K562 (cell line): ENCODE results near the gene LAMA5. TPM values are rescaled to one million over a fixed set of nuclear protein-coding genes. Genes with fewer than 3 reads are reported as not detected.

Experiments used
- ARHGAP35 ChIP-seq: fragments of 450-650 bp; IDR thresholded peaks from 2 replicates; pipeline ENCODE4 v1.6.1; 2018; ENCODE audit not compliant: partially characterized antibody
- ARID4B ChIP-seq: sonication (generic); formaldehyde crosslinking; IDR thresholded peaks from 2 replicates; pipeline ENCODE4 v1.8.0; 2022; ENCODE audit warnings: mild to moderate bottlenecking, missing genetic modification reagents
- ATF6 ChIP-seq: sonication (generic); formaldehyde crosslinking; IDR thresholded peaks from 2 replicates; pipeline ENCODE4 v1.4.0; 2020; ENCODE audit warnings: mild to moderate bottlenecking, missing genetic modification reagents
- E2F8 ChIP-seq: fragments of 450-650 bp; IDR thresholded peaks from 2 replicates; pipeline ENCODE4 v1.7.1; 2018; ENCODE audit warnings: mild to moderate bottlenecking, low read depth; ENCODE audit not compliant: partially characterized antibody
- ID3 ChIP-seq, 2 experiments: fragments of 250-450 bp in 1 of 2; fragments of 450-650 bp in 1 of 2; sonication (Bioruptor Pico) in 1 of 2; IDR thresholded peaks; 2 replicates each; pipeline versions ENCODE4 v1.6.1 to v1.8.0; 2016 to 2021; ENCODE audit warnings: mild to moderate bottlenecking in 2 of 2, moderate library complexity in 2 of 2, missing compliant biosample characterization in 1 of 2, missing genetic modification characterization in 1 of 2
- MAX ChIP-seq: sonication (generic); formaldehyde crosslinking; IDR thresholded peaks from 2 replicates; pipeline ENCODE4 v1.9.0; 2022; ENCODE audit warnings: mild to moderate bottlenecking, missing genetic modification reagents
- MYC ChIP-seq, 2 experiments: fragments of 250-450 bp in 1 of 2; sonication (Bioruptor Pico) in 1 of 2; IDR thresholded peaks; 2 replicates each; pipeline versions ENCODE4 v1.5.1 to v1.6.1; 2012 to 2021; ENCODE audit warnings: low read depth in 2 of 2, borderline replicate concordance in 1 of 2, improper control_type of control experiment in 1 of 2, low read length in 1 of 2, mild to moderate bottlenecking in 1 of 2, moderate library complexity in 1 of 2
- NUFIP1 ChIP-seq: fragments of 450-650 bp; IDR thresholded peaks from 2 replicates; pipeline ENCODE4 v1.6.1; 2018; ENCODE audit not compliant: partially characterized antibody
- POLR2AphosphoS5 ChIP-seq: IDR thresholded peaks from 2 replicates; pipeline ENCODE4 v1.6.1; 2011; ENCODE audit warnings: mild to moderate bottlenecking, low read depth, low read length, moderate library complexity; ENCODE audit not compliant: control insufficient read depth, insufficient read depth
- PPARD ChIP-seq: fragments of 250-450 bp; sonication (Bioruptor Pico); IDR thresholded peaks from 2 replicates; pipeline ENCODE4 v1.8.0; 2022; ENCODE audit warnings: inconsistent platforms, mild to moderate bottlenecking, moderate library complexity
- PTTG1 ChIP-seq: fragments of 450-650 bp; IDR thresholded peaks from 2 replicates; pipeline ENCODE4 v1.6.1; 2016; ENCODE audit warnings: low read depth, mild to moderate bottlenecking, missing genetic modification characterization, missing compliant biosample characterization
- TAF15 ChIP-seq: fragments of 200-400 bp; formaldehyde crosslinking; IDR thresholded peaks from 2 replicates; pipeline ENCODE4 v1.6.1; 2017; ENCODE audit warnings: mild to moderate bottlenecking, low read depth, low read length, moderate library complexity
- TBL1XR1 ChIP-seq, 2 experiments: IDR thresholded peaks; 2 replicates each; pipeline ENCODE4 v1.6.1; 2012; ENCODE audit warnings: improper control_type of control experiment in 2 of 2, low read length in 2 of 2, mild to moderate bottlenecking in 1 of 2
- TCF7 ChIP-seq: sonication (generic); IDR thresholded peaks from 2 replicates; pipeline ENCODE4 v1.6.1; 2016; ENCODE audit warnings: antibody characterized with exemption, borderline replicate concordance
- ZNF583 ChIP-seq: fragments of 250-450 bp; sonication (Bioruptor Pico); IDR thresholded peaks from 2 replicates; pipeline ENCODE4 v1.4.0; 2020
- ZNF76 ChIP-seq: fragments of 250-450 bp; sonication (Bioruptor Pico); IDR thresholded peaks from 2 replicates; pipeline ENCODE4 v1.4.0; 2020; ENCODE audit warnings: mild to moderate bottlenecking, moderate library complexity, borderline replicate concordance
- polyA plus RNA-seq, 8 experiments: library from polyadenylated mRNA; depleted of rRNA in 4 of 8; stranded (reverse) in 5 of 8; unstranded in 3 of 8; fragments of >200 nt; fragmentation: Nextera tagmentation in 2 of 8; fragmentation: Illumina TruSeq in 1 of 8; extraction: Ambion mirVana in 2 of 8; extraction: Trizol in 1 of 8; gene quantifications; 2 replicates each; pipeline versions ENCODE4 v1.2.1 to v1.2.3, GENCODE V29; 2011 to 2014; ENCODE audit warnings: inconsistent platforms in 1 of 8, missing spikeins in 1 of 8
- total RNA-seq, 7 experiments: library from RNA; depleted of rRNA in 6 of 7; stranded (reverse); fragments of >200 nt in 6 of 7; fragmentation: Illumina TruSeq in 2 of 7; extraction: Trizol in 2 of 7; gene quantifications; 2 replicates each; pipeline versions ENCODE4 v1.2.1 to v1.2.3, GENCODE V29; 2011 to 2021; ENCODE audit warnings: low replicate concordance in 1 of 7

LAMA5 gene
- total and polyA plus RNA-seq, 9 of the 15 experiments (the other 6 are each of a cell fraction or from before 2014, with no cell fraction given) = 0.31 to 101 (median 7.8) TPM

- no peak for TF ChIP-seq ZNF76 (CRISPR knock-in tag)
- TF ChIP-seq ATF6 (CRISPR knock-in tag) = 0 out of 2 replicates have a peak, but pooled peaks have one; percentile 82
- TF ChIP-seq ARID4B (CRISPR knock-in tag) = 0 out of 2 replicates have a peak, but pooled peaks have one; percentile 38
- TF ChIP-seq ARHGAP35 = no peak
- TF ChIP-seq ID3 (CRISPR knock-in tag; IDR thresholded peaks at IDR 0.05) = no peak
- TF ChIP-seq ID3 (tag; IDR thresholded peaks at IDR 0.05) = peak; percentile 48; the same call in 1 of the 2 replicates
- TF ChIP-seq TAF15 = no peak
- peak in 1 of 2 experiments; percentile 68; a peak in 2 of 4 replicates for TF ChIP-seq TBL1XR1 (IDR thresholded peaks at IDR 0.05; ENCODE audit: low read length in 2 of 2)
- TF ChIP-seq TCF7 = no peak
- TF ChIP-seq MAX (CRISPR knock-in tag) = peak; percentile 50; the same call in 1 of the 2 replicates
- no peak for TF ChIP-seq PTTG1 (tag)
- 0 out of 2 replicates have a peak, but pooled peaks have one; percentile 34 for TF ChIP-seq ZNF583
- TF ChIP-seq POLR2AphosphoS5 = peak; percentile 71; the same call in 1 of the 2 replicates
- TF ChIP-seq NUFIP1 = no peak
- TF ChIP-seq MYC (IDR thresholded peaks at IDR 0.05; ENCODE audit: low read depth, low read length) = peak; percentile 69
- TF ChIP-seq MYC (CRISPR knock-in tag; IDR thresholded peaks at IDR 0.05; ENCODE audit: borderline replicate concordance, low read depth) = no peak
- peak; percentile 52 for TF ChIP-seq E2F8
- no peak for TF ChIP-seq PPARD (CRISPR knock-in tag)
Observed at GRCh38 chr20:62301773-62302340, 65.3 kb downstream of the LAMA5 start (continued).
